Fibroblast of villous mesenchyme (primary cell): Measurements from ENCODE around the gene SIGLEC14. TPM values are rescaled to one million over a fixed set of nuclear protein-coding genes. Genes with fewer than 3 reads are reported as not detected.

ENCODE experiments used
- DNase-seq: peaks from one replicate; pipeline ENCODE4 v3.0.0-alpha.2; 2010; ENCODE audit warnings: low read depth
- H3K4me3 ChIP-seq: 2 replicates; pipeline ENCODE4 v1.5.1; 2011; ENCODE audit warnings: low read depth, mild to moderate bottlenecking, low read length
- CTCF ChIP-seq: IDR thresholded peaks from 2 replicates; pipeline ENCODE4 v1.5.1; 2012; ENCODE audit warnings: low read depth, mild to moderate bottlenecking, low read length; ENCODE audit not compliant: insufficient read depth
- total RNA-seq: library from RNA; depleted of rRNA; stranded (reverse); fragments of >200 nt; gene quantifications from 2 replicates; pipeline ENCODE4 v1.2.3, GENCODE V29; 2012

Gene SIGLEC14
- total RNA-seq, 1 donor = not detected

- no peak for DNase-seq
- H3K4me3 ChIP-seq = no peak overlapping the region
- TF ChIP-seq CTCF = no peak
Observed at GRCh38 chr19:51615991-51616390, 30.6 kb downstream of the SIGLEC14 start.

- H3K4me3 ChIP-seq = no peak overlapping the region
- no peak for DNase-seq
- TF ChIP-seq CTCF = no peak
Observed at GRCh38 chr19:51614789-51615188, 31.8 kb downstream of the SIGLEC14 start.

GRCh38 chr19:51610576-51610975, 36.0 kb downstream of the SIGLEC14 start:
- no peak overlapping the region for H3K4me3 ChIP-seq
- DNase-seq = no peak
- TF ChIP-seq CTCF = no peak

- peak; percentile 84 for TF ChIP-seq CTCF
- no peak overlapping the region for H3K4me3 ChIP-seq
- DNase-seq = peak; percentile 81
Observed at GRCh38 chr19:51607920-51608562, 38.6 kb downstream of the SIGLEC14 start.

- TF ChIP-seq CTCF = no peak
- no peak for DNase-seq
- H3K4me3 ChIP-seq = no peak overlapping the region
Observed at GRCh38 chr19:51607077-51607476, 39.5 kb downstream of the SIGLEC14 start.

- H3K4me3 ChIP-seq = no peak overlapping the region
- TF ChIP-seq CTCF = no peak
- DNase-seq = no peak
Observed at GRCh38 chr19:51602189-51602854, 44.3 kb downstream of the SIGLEC14 start.
